A549 (cell line): ENCODE data around the gene ARL6IP5. TPM values are rescaled to one million over a fixed set of nuclear protein-coding genes. Genes with fewer than 3 reads are reported as not detected.

ENCODE experiments used
- ATAC-seq, 2 experiments: fragments of 200-7000 bp in 1 of 2; fragments of >200 bp in 1 of 2; cut with Nextera tagmentation in 1 of 2; cut with Tn5 transposase in 1 of 2; 3 replicates each; pipeline versions ENCODE4 v1.8.0 to v1.9.1; 2018 to 2020; ENCODE audit warnings: mild to moderate bottlenecking in 1 of 2, moderate library complexity in 1 of 2
- CTCF ChIA-PET: fragments of 300-600 bp; sonication (Branson Sonifier 250); formaldehyde crosslinking; extraction: SDS; loops from one replicate; lab custom pipeline; 2021; ENCODE audit warnings: antibody characterized with exemption, inconsistent platforms; lab: Yijun Ruan, JAX
- POLR2A ChIA-PET: fragments of 350-600 bp; formaldehyde crosslinking; extraction: SDS; loops from one replicate; lab custom pipeline; 2021; ENCODE audit warnings: antibody characterized with exemption, inconsistent platforms; lab: Yijun Ruan, JAX
- DNase-seq, 2 experiments: peaks; one replicate each; pipeline versions ENCODE4 v3.0.0 to v3.0.0-alpha.2; 2011 to 2016; ENCODE audit warnings: low read depth in 1 of 2, low spot score in 1 of 2
- FAIRE-seq: peaks from 2 replicates; lab custom pipeline; 2011; peaks lifted over from hg19 to GRCh38; lab: Jason Lieb, UNC
- H3K27ac ChIP-seq, 2 experiments: fragments of >200 bp; sonication (Bioruptor Twin); formaldehyde crosslinking; 3 replicates each; pipeline ENCODE4 v1.5.1; 2016 to 2017
- H3K4me1 ChIP-seq: fragments of >200 bp; sonication (Bioruptor Twin); formaldehyde crosslinking; 3 replicates; pipeline ENCODE4 v1.6.1; 2016
- H3K4me2 ChIP-seq: fragments of >200 bp; sonication (Bioruptor Twin); formaldehyde crosslinking; 3 replicates; pipeline ENCODE4 v1.6.1; 2016
- H3K4me3 ChIP-seq: fragments of >200 bp; sonication (Bioruptor Twin); formaldehyde crosslinking; 3 replicates; pipeline ENCODE4 v1.5.1; 2016
- H3K9me3 ChIP-seq: fragments of >200 bp; sonication (Bioruptor Twin); formaldehyde crosslinking; 3 replicates; pipeline ENCODE4 v1.6.1; 2016
- ATOH8 ChIP-seq: fragments of 250-450 bp; sonication (Bioruptor Pico); IDR thresholded peaks from 2 replicates; pipeline ENCODE4 v1.5.0; 2020; ENCODE audit warnings: low read depth, mild to moderate bottlenecking, moderate library complexity
- BCL3 ChIP-seq: fragments of >200 bp; sonication (Bioruptor Twin); formaldehyde crosslinking; IDR thresholded peaks from 3 replicates; pipeline ENCODE4 v1.6.1; 2016
- BHLHE40 ChIP-seq: IDR thresholded peaks from 2 replicates; pipeline ENCODE4 v1.6.1; 2012; ENCODE audit warnings: low read depth, low read length, inconsistent platforms
- EHF ChIP-seq: fragments of 250-450 bp; sonication (Bioruptor Pico); IDR thresholded peaks from 2 replicates; pipeline ENCODE4 v1.5.0; 2020; ENCODE audit warnings: mild to moderate bottlenecking
- EP300 ChIP-seq, 2 experiments: fragments of >200 bp; sonication (Bioruptor Twin); formaldehyde crosslinking; IDR thresholded peaks; 2 replicates in 1 of 2; 3 replicates in 1 of 2; pipeline ENCODE4 v1.6.1; 2016 to 2017
- ESRRA ChIP-seq: fragments of 150-350 bp; IDR thresholded peaks from 2 replicates; pipeline ENCODE4 v1.6.1; 2014; ENCODE audit warnings: mild to moderate bottlenecking, low read length, borderline replicate concordance
- FOSL2 ChIP-seq, 2 experiments: fragments of 450-650 bp in 1 of 2; fragments of >200 bp in 1 of 2; sonication (Bioruptor Twin) in 1 of 2; formaldehyde crosslinking; IDR thresholded peaks; 2 replicates each; pipeline versions ENCODE4 v1.5.0 to v1.6.1; 2016 to 2020; ENCODE audit warnings: mild to moderate bottlenecking in 1 of 2, moderate library complexity in 1 of 2
- JUN ChIP-seq, 2 experiments: fragments of >200 bp; sonication (Bioruptor Twin); formaldehyde crosslinking; IDR thresholded peaks; 2 replicates in 1 of 2; 3 replicates in 1 of 2; pipeline ENCODE4 v1.6.1; 2016 to 2017
- KDM5A ChIP-seq: fragments of 200-600 bp; sonication (generic); IDR thresholded peaks from 2 replicates; pipeline ENCODE4 v1.6.1; 2016; ENCODE audit warnings: antibody characterized with exemption, mild to moderate bottlenecking
- MAX ChIP-seq: IDR thresholded peaks from 2 replicates; pipeline ENCODE4 v1.6.1; 2012
- NFE2L2 ChIP-seq: fragments of 150-350 bp; conservative IDR thresholded peaks from 2 replicates; pipeline ENCODE4 v1.6.1; 2014; ENCODE audit warnings: low read length
- POLR2A ChIP-seq: IDR thresholded peaks from 2 replicates; pipeline ENCODE4 v1.6.1; 2012; ENCODE audit warnings: mild to moderate bottlenecking, low read length
- RAD21 ChIP-seq, 2 experiments: fragments of >200 bp in 1 of 2; sonication (Bioruptor Twin) in 1 of 2; formaldehyde crosslinking in 1 of 2; IDR thresholded peaks in 1 of 2; conservative IDR thresholded peaks in 1 of 2; 2 replicates in 1 of 2; 3 replicates in 1 of 2; pipeline ENCODE4 v1.6.1; 2012 to 2018; ENCODE audit warnings: inconsistent platforms in 1 of 2
- REST ChIP-seq: fragments of 200-600 bp; sonication (generic); IDR thresholded peaks from 2 replicates; pipeline ENCODE4 v1.6.1; 2016; ENCODE audit warnings: antibody characterized with exemption, mild to moderate bottlenecking, moderate library complexity
- SREBF2 ChIP-seq: fragments of 450-650 bp; IDR thresholded peaks from 2 replicates; pipeline ENCODE4 v1.6.1; 2014; ENCODE audit warnings: mild to moderate bottlenecking, moderate library complexity
- USF2 ChIP-seq: fragments of 450-650 bp; IDR thresholded peaks from 2 replicates; pipeline ENCODE4 v1.6.1; 2014; ENCODE audit warnings: antibody characterized with exemption
- ZSCAN20 ChIP-seq: fragments of 250-450 bp; sonication (Bioruptor Pico); IDR thresholded peaks from 2 replicates; pipeline ENCODE4 v1.8.0; 2022; ENCODE audit warnings: mild to moderate bottlenecking, moderate library complexity
- WGBS: methylation state at CpG from one replicate; pipeline ENCODE4 v1.1.6; 2017; ENCODE audit errors: missing lambda C conversion rate; 5-methylcytosine and 5-hydroxymethylcytosine counted together
- polyA plus RNA-seq, 4 experiments: library from polyadenylated mRNA; depleted of rRNA in 3 of 4; stranded (reverse); fragments of >200 nt; fragmentation: RNase III in 1 of 4; extraction: RNeasy Plus Mini Kit Qiagen cat#74134 plus additional on column Dnase treatment in 1 of 4; gene quantifications; 2 replicates in 3 of 4; 3 replicates in 1 of 4; pipeline ENCODE4 v1.2.3, GENCODE V29; 2011 to 2017
- TF ChIP-seq, protein P1 (sequence below): fragments of >200 bp; sonication (Bioruptor Twin); formaldehyde crosslinking; IDR thresholded peaks from 2 replicates; pipeline ENCODE4 v1.6.1; 2016

Gene ARL6IP5
- polyA plus RNA-seq, 2 of the 4 experiments (the other 2 are of a cell fraction), result 73.8 to 109 TPM

DNA sequence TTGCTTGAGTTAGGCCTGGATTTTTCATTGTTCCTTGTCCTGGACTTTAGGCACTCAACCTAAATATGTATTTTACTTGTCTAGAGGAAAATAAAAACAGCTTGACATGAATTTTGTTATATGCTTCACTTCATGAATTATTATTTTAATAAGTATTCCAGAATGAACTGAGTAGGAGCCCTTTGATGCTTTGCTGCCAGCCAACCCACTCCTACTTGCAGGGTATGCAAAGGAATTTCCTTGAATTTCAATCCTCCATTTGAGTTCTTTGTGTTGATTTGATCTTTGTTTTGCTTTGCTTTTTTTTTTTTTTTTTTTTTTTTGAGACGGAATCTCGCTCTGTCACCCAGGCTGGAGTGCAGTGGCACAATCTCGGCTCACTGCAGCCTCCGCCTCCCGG lies 11.6 kb downstream of the ARL6IP5 start:
- DNase-seq (no peak), FAIRE-seq (no peak), ATAC-seq (no peak)
- Histone ChIP-seq H3K9me3 (no peaks in the 10 kb centered on the region), H3K4me1 (peaks cover 7% of the 10 kb centered on the region; the same call in 1 of the 3 replicates), H3K4me2 (no peak overlapping the region), H3K27ac (no peak overlapping the region), H3K4me3 (no peak overlapping the region)
- ChIA-PET CTCF (no interaction called here), POLR2A (no interaction called here)
- whole genome bisulfite sequencing, result 83% methylated on average over 4 of the region's 5 CpGs
- TF ChIP-seq EP300 (IDR thresholded peaks at IDR 0.05) (no peak), ESRRA (no peak), JUN (IDR thresholded peaks at IDR 0.05) (no peak), FOSL2 (IDR thresholded peaks at IDR 0.05) (no peak), FOSL2 (CRISPR knock-in tag; IDR thresholded peaks at IDR 0.05) (no peak), EHF (CRISPR knock-in tag) (no peak), KDM5A (no peak), BHLHE40 (no peak), ZSCAN20 (CRISPR knock-in tag) (no peak), RAD21 (conservative IDR thresholded peaks at IDR 0.05 in 1 of 2, IDR thresholded peaks at IDR 0.05 in 1 of 2) (no peak), SREBF2 (no peak), REST (no peak), BCL3 (no peak), USF2 (no peak), MAX (no peak), NFE2L2 (no peak)
- TF ChIP-seq, protein P1, sequence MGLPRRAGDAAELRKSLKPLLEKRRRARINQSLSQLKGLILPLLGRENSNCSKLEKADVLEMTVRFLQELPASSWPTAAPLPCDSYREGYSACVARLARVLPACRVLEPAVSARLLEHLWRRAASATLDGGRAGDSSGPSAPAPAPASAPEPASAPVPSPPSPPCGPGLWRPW, result no peak

GRCh38 chr3:69097407-69098086 lies 12.8 kb downstream of the ARL6IP5 start:
- ATAC-seq, result no peak
- ChIA-PET CTCF (interaction anchor here (0.7 to 1.8 kb wide), 5 partner anchors 12 to 634 kb away, joined by 3 to 4 read pairs (median 3); no protein-coding TSS in a partner anchor), POLR2A (no interaction called here)
- no peak overlapping the region for H3K27ac ChIP-seq
- no peaks in the 10 kb centered on the region for H3K9me3 ChIP-seq
- no peak for DNase-seq
- FAIRE-seq, result no peak
- 92% methylated on average over 9 of the region's 9 CpGs for WGBS
- no peak for TF ChIP-seq POLR2A
- TF ChIP-seq BCL3, result no peak
- no peak for TF ChIP-seq ATOH8
- H3K4me1 ChIP-seq, result no peaks in the 10 kb centered on the region
- H3K4me2 ChIP-seq, result no peak overlapping the region
- no peak overlapping the region for H3K4me3 ChIP-seq
